ENCODE results near the gene FGR.
A peak's percentile ranks its signal among the peaks of the same experiment; 100 is the strongest.

The FGR gene

GRCh38 chr1:27615346-27616192, 19.4 kb downstream of the FGR start:
- DNase-seq (ENCODE audit: low spot score), result no peak

DNA sequence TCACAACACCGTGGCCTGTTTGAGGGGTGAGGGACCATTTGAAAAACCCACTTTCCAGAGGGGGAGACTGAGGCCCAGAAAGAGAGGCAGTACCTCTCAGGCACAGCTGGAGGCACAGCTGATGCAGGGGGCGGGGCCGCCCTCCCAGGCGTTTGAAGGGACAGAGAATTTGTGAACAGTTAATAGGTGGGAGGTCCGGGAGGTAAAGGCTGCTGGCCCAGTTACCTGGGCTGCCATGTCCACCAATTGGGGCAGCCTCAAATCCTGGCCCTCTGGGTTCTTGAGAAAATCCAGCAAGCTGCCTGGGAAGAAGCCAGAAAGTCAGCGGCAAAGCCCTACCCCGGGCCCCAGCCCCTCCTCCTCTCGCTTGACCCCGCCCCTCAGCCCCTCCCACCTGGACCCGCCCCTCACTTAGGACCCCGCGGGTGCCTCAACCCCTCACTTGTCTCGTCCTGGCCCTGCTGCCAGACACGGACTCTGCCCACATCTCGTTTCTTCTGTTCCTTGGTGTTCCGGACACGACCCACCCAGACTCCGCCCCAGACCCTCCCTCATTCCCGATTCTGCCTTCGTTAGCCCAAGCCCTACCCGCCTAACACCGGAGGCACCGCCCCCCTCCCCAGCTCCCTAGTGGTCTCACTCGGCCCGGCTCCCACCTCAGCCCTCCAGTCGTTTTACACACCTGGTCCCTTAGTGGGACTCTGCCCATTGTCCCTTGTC, 20.2 kb downstream of the FGR start:
- no peak for DNase-seq (ENCODE audit: low spot score)

GRCh38 chr1:27614043-27614624, 20.9 kb downstream of the FGR start:
- no peak for DNase-seq (ENCODE audit: low spot score)

GRCh38 chr1:27612718-27613117, 22.3 kb downstream of the FGR start:
- DNase-seq (ENCODE audit: low spot score), result no peak

GRCh38 chr1:27611450-27611849, 23.5 kb downstream of the FGR start:
- no peak for DNase-seq (ENCODE audit: low spot score)

DNA sequence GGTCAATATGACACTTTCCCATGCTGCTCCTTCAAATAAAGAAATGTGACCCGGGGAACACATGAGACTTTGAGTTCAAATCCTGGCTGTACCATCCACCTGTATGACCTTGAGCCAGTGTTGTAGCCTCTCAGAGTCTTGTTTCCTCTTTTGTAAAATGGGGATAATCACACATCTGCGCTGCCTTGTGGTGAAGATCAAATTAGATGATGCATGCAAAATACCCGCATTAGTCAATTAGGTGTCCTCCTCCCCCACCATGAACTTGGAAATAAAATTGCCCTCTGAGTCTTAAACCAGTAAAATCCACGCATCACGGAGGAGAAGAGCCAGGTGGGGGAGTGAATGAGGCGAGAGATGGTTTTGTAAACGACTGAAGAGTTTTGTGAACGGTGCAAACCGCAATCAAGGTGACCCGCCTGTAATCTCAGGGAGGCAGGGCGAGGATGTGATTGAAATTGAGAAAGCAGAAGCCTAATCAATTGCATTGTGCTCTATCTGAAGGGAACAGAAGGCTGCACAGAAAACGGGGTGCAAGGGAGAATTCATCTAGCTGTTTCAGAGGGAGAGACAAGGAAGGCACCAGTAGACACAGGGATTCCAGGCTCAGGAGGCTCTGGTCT, 25.3 kb downstream of the FGR start:
- peak; percentile 49 for DNase-seq (ENCODE audit: low spot score)

DNA sequence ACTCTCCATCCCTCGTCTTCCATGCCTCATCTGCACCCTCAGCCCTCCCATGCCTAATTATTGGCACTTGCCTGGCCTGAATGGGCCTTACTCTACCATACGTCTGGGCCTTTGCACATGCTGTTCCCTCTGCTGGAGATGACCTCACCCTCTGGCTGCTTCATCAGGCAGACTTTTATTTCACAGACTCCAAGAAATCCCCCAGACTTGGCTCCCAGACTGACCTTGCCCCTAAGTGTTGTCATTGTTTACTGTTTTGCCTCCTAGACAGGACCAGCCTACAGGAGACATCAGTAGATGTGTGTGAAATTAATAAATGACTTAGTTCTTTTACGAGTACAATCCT, 25.8 kb downstream of the FGR start:
- no peak for DNase-seq (ENCODE audit: low spot score)

- no peak for DNase-seq (ENCODE audit: low spot score)
Observed at GRCh38 chr1:27607239-27607804, 27.7 kb downstream of the FGR start.

DNA sequence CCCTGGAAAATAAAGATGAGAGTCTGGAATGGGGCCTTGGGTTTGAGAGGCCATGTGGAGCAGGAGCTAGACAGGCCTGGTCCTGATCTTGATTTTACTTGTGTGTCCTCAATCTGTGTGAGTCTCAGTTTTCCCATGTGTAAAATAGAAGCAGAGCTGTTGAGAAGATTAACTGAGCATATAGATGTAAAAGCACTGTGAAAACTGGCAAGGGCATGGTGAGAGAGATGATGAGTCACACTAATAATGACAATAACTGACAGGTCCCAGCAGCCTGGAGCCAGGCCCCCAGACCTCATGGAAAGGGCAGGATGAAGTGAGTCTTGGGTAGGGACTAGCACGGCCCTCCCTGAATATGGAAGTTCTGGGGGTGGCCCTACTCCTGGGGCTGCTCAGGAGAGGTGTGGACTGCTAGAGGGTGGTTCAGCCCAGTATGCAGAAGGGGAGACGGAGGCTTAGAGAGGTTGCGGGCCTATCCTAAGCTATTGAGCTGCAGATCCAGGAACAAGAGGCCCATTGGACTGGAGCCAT, 28.2 kb downstream of the FGR start:
- no peak for DNase-seq (ENCODE audit: low spot score)

DNA sequence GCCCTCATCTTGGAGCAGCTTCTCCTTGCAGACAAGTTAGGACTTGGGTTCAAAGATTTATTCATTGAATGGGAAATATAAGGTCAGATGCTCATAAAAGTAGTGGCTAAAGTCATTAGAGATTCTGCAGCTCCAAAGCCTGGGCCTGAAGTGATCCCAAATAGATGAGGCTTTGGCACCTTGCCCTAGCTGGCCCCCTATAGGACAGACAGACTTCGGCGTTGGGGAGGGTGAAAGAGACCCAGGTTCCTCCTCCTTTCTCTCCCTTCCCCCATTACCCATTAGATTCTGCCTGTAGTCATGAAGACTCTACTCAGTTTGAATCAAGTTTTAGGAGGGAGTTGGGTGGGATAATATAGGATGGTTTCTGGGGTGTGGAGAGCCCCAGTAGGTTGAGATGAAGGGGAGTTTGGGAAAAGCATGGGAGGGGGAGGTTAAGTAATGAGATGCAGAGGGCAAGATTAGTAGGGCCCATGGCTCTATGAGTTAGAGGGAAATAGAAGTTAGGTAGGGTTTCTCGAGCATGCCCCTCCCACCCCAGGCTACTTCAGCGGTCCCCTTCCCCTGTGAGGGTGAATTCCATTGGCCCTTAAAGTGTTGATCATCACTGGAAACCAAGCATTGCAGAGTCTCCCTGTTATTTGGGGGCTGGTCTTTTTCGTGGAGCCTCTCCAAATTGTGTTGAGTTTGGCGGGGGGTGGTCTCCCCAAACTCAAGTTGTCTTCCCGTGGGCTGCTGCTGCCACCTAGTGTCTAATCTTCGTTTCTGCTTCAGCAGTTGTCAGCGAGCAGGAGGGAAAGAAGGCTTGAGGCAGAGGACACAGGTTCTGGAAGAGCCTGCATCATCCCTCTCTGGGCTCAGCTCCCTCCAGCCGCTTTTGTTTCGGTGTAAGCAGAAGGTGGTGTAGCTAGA, 28.9 kb downstream of the FGR start:
- DNase-seq (ENCODE audit: low spot score), result peak; percentile 69

- no peak for DNase-seq (ENCODE audit: low spot score)
Observed at GRCh38 chr1:27605300-27605766, 29.7 kb downstream of the FGR start.

DNA sequence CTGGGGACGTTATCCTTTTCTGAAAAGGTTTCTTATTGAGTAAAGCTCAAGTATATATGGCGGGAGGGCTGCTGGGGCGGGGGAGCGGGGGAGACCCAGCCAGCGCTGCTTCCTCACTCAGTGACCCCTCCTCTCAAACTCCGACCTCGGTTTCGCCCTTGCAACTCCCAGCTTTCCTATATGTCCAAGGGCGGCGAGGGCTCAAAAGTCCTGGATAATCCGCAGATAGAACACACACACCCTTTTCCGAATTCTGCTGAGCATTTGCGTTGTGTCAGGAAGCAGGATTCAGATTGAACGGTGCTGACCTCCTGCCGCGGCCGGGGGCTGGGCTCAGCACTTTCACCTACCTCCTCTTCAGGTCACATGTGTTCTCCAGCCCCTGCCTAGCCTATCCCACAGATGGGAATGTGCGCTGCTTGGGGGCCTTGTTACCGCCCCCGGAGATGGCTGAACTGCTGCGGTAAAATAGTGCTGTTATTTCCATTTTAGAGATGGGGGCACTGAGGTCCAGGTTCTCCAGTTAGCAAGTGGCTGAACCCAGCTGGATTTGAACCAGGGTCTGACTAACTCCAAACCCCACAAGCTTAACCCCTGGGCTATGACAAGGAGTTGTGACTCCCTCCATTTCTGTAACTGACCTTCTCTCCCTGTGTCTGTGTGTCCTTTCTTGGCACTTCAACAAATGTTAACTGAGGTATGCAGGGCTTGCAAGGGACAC, 30.2 kb downstream of the FGR start:
- DNase-seq (ENCODE audit: low spot score), result no peak

GRCh38 chr1:27603681-27604578, 31.1 kb downstream of the FGR start, which contains the start of gene AHDC1:
AHDC1 (minus strand) TSS chr1:27604144; CDS start chr1:27552115, 52,029 bp downstream.
- peak; percentile 90 for DNase-seq (ENCODE audit: low spot score)

- DNase-seq (ENCODE audit: low spot score), result no peak
Observed at GRCh38 chr1:27603309-27603680, 31.7 kb downstream of the FGR start.

DNA sequence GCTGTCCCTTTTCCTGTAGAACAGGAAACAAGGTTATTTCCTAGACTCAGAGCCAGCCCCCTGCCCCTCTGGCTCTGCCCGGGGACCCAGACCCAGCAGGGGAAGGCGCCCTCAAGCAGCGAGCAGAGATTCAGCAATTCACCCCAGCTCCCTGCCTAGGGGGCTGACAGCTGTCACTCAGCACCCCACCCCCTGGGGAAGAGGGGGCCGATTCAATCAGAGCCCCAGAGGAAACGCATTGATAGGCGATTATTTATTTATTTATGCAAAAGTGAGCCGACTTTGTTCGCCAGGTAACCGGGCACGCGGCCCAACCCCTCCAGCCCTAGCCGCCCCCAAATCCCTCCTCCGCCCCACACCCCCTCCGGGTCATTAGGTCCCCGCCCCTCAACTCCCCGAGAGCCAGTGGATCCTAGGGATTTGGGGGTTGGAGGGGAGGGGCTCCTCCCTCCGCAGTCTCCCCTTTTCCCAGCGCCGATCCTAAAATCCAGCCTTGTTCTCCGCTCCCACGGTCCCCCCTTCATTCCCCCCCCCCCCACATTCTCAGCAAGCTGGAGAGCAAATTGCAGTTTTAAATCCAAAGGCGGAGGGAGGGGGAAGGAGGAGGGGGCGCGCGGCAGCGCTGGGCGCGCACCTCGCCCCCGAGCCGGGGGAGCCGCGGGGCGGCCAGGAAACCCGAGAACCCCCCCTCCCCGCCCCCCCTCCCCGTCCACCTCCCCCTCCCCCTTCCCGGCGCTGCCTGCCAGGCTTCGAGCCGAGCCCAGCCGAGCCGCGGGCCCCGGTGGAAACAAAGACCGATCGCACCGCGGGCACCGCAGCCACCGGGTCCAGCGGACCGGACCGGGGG, 32.3 kb downstream of the FGR start:
- DNase-seq (ENCODE audit: low spot score), result no peak

DNA sequence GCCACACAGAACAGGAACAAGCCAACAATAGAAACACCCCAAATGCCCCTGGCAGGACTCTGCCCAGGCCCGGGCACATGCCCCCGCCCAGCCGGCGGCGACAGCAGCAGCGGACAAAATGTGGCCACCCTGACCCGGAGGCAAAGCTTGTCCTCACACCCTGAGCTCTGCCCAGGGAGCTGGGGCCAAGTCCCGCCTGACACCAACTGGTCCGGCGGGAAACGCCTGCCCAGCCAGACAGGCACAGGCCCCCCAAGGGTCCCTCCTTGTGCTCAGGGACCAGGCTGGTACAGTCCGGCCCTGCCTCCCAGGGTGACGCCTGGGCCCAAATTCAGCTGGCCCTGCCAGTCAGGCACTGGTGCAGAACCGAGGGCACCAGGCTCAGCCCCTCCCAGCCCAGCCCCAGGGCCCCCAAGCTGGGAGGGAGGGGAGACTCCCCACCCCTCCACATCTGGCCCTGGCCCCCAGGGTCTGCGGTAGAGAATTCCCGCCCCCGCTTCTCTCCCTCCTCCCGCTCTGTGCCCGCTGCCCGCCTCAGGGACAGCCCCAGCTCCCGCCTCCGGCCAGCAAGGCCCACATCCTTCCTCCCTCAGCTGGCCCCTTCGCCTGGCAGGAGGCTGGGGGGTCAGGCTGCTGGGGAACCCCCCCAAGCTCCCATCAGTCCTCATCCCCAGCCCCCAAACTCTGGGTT, 33.1 kb downstream of the FGR start:
- no peak for DNase-seq (ENCODE audit: low spot score)

- no peak for DNase-seq (ENCODE audit: low spot score)
Observed at GRCh38 chr1:27601321-27601770, 33.6 kb downstream of the FGR start.

Measured in CD4-positive, alpha-beta T cell treated with Interleukin-2 at 100 ng/mL for 4 hours (primary cell).